HepG2 (cell line): Measurements from ENCODE around the gene SLC13A5. TPM values are rescaled to one million over a fixed set of nuclear protein-coding genes. Genes with fewer than 3 reads are reported as not detected.

ENCODE experiments used
- KLF12 ChIP-seq: sonication (generic); formaldehyde crosslinking; IDR thresholded peaks from 2 replicates; pipeline ENCODE4 v1.4.0; 2020; ENCODE audit warnings: missing genetic modification reagents, borderline replicate concordance
- NCOA1 ChIP-seq: sonication (generic); formaldehyde crosslinking; IDR thresholded peaks from 2 replicates; pipeline ENCODE4 v1.9.0; 2021; ENCODE audit warnings: missing genetic modification reagents
- NR2C2 ChIP-seq: sonication (generic); formaldehyde crosslinking; IDR thresholded peaks from 2 replicates; pipeline ENCODE4 v1.4.0; 2020; ENCODE audit warnings: missing genetic modification reagents, mild to moderate bottlenecking, moderate library complexity, borderline replicate concordance
- RFX5 ChIP-seq: IDR thresholded peaks from 2 replicates; pipeline ENCODE4 v1.6.1; 2011; ENCODE audit warnings: low read depth, low read length, improper control_type of control experiment
- RXRA ChIP-seq: sonication (generic); formaldehyde crosslinking; IDR thresholded peaks from 2 replicates; pipeline ENCODE4 v1.5.1; 2020; ENCODE audit warnings: missing genetic modification reagents
- SYNCRIP ChIP-seq: fragments of 200-400 bp; formaldehyde crosslinking; IDR thresholded peaks from 2 replicates; pipeline ENCODE4 v1.6.1; 2018; ENCODE audit warnings: mild to moderate bottlenecking, low read depth, low read length; ENCODE audit not compliant: insufficient read depth
- ZIK1 ChIP-seq: sonication (generic); formaldehyde crosslinking; IDR thresholded peaks from 2 replicates; pipeline ENCODE4 v1.5.0; 2020; ENCODE audit warnings: mild to moderate bottlenecking, low read depth, missing genetic modification reagents, borderline replicate concordance
- ZNF282 ChIP-seq: fragments of 450-650 bp; IDR thresholded peaks from 2 replicates; pipeline ENCODE4 v1.6.1; 2018; ENCODE audit not compliant: partially characterized antibody
- ZNF296 ChIP-seq: sonication (generic); formaldehyde crosslinking; conservative IDR thresholded peaks from 2 replicates; pipeline ENCODE4 v1.5.0; 2020; ENCODE audit warnings: mild to moderate bottlenecking, missing genetic modification reagents
- ZNF605 ChIP-seq: sonication (generic); formaldehyde crosslinking; IDR thresholded peaks from 2 replicates; pipeline ENCODE4 v1.8.0; 2022; ENCODE audit warnings: mild to moderate bottlenecking, missing genetic modification reagents
- ZNF7 ChIP-seq: IDR thresholded peaks from 2 replicates; pipeline ENCODE4 v1.6.1; 2016; ENCODE audit warnings: missing biosample characterization, missing genetic modification reagents
- ZNF776 ChIP-seq: sonication (generic); formaldehyde crosslinking; IDR thresholded peaks from 2 replicates; pipeline ENCODE4 v1.4.0; 2020; ENCODE audit warnings: mild to moderate bottlenecking, missing genetic modification reagents
- polyA plus RNA-seq, 8 experiments: library from polyadenylated mRNA; depleted of rRNA in 3 of 8; stranded (reverse) in 7 of 8; unstranded in 1 of 8; fragments of >200 nt; fragmentation: Illumina TruSeq in 4 of 8; extraction: Trizol in 4 of 8; gene quantifications; 2 replicates each; pipeline versions ENCODE4 v1.2.1 to v1.2.3, GENCODE V29; 2011 to 2016; ENCODE audit warnings: low read depth in 4 of 8, missing spikeins in 1 of 8, mixed read lengths in 1 of 8; ENCODE audit not compliant: insufficient read depth in 1 of 8
- total RNA-seq, 5 experiments: library from RNA; depleted of rRNA; stranded (reverse); fragments of >200 nt; fragmentation: Illumina TruSeq; extraction: Trizol; gene quantifications; 2 replicates each; pipeline ENCODE4 v1.2.3, GENCODE V29; 2016; ENCODE audit warnings: low read depth in 1 of 5
- TF ChIP-seq, protein P1 (sequence below): sonication (generic); formaldehyde crosslinking; IDR thresholded peaks from 2 replicates; pipeline ENCODE4 v1.5.0; 2020; ENCODE audit warnings: missing genetic modification reagents
- TF ChIP-seq, protein P2 (sequence below): sonication (generic); formaldehyde crosslinking; conservative IDR thresholded peaks from 2 replicates; pipeline ENCODE4 v1.8.0; 2022; ENCODE audit warnings: mild to moderate bottlenecking, moderate library complexity, missing genetic modification reagents
- TF ChIP-seq, protein P3 (sequence below): sonication (generic); formaldehyde crosslinking; IDR thresholded peaks from 2 replicates; pipeline ENCODE4 v1.8.1; 2023; ENCODE audit warnings: missing genetic modification reagents, inconsistent platforms, borderline replicate concordance
- TF ChIP-seq, protein P4 (sequence below): sonication (generic); formaldehyde crosslinking; IDR thresholded peaks from 2 replicates; pipeline ENCODE4 v1.5.0; 2020; ENCODE audit warnings: missing genetic modification reagents
- TF ChIP-seq, protein P5 (sequence below): sonication (generic); formaldehyde crosslinking; IDR thresholded peaks from 2 replicates; pipeline ENCODE4 v1.9.0; 2021; ENCODE audit warnings: mild to moderate bottlenecking, missing genetic modification reagents

The SLC13A5 gene
- total and polyA plus RNA-seq, 2 of the 13 experiments (the other 11 are each of a cell fraction or from before 2014, with no cell fraction given): 42.8 to 310 TPM

DNA sequence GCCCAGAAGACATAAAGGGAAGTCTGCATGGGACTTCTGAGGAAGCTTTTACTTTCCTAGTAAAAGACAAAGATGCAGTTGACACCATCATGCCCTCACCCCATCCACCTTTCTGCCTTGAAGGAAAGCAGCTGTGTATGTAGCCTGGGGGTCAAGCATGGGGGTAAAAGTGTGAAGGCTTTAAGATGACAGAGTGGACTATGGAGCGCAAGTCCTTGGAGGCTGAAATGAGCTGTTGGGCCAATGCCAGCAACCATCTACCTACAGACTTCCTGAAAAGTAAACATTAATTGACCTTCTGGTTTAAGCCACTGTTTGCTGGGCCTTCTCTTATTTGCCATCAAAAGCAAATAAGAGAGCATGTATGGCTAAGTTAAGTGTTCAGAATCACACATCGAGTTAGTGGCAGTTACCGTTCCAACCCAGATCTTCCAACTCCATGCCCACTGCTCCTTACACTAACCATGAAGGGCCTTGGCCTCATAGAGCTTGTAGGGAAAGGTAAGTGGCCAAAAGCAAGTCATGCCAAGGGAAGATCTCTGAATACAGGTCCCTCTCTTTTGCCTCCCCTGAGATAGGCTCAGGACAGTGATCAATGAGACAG lies 30.0 kb downstream of the SLC13A5 start (continued):
- TF ChIP-seq, protein P1, sequence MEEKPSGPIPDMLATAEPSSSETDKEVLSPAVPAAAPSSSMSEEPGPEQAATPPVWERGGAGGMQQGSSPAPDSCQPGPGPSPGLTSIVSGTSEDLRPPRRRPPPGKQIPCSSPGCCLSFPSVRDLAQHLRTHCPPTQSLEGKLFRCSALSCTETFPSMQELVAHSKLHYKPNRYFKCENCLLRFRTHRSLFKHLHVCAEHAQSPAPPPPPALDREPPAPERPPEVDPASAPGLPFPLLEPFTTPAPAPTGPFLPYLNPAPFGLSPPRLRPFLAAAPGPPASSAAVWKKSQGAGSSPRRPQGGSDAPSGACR (CRISPR knock-in tag): peak; percentile 46; the same call in 1 of the 2 replicates
- no peak for TF ChIP-seq ZNF282
- TF ChIP-seq, protein P2, sequence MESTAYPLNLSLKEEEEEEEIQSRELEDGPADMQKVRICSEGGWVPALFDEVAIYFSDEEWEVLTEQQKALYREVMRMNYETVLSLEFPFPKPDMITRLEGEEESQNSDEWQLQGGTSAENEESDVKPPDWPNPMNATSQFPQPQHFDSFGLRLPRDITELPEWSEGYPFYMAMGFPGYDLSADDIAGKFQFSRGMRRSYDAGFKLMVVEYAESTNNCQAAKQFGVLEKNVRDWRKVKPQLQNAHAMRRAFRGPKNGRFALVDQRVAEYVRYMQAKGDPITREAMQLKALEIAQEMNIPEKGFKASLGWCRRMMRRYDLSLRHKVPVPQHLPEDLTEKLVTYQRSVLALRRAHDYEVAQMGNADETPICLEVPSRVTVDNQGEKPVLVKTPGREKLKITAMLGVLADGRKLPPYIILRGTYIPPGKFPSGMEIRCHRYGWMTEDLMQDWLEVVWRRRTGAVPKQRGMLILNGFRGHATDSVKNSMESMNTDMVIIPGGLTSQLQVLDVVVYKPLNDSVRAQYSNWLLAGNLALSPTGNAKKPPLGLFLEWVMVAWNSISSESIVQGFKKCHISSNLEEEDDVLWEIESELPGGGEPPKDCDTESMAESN: 0 out of 2 replicates have a peak, but pooled peaks have one; percentile 60
- no peak for TF ChIP-seq ZIK1 (CRISPR knock-in tag)
- TF ChIP-seq NCOA1 (CRISPR knock-in tag): peak; percentile 53; the same call in 1 of the 2 replicates
- TF ChIP-seq KLF12: no peak
- no peak; the same call in 1 of the 2 replicates for TF ChIP-seq RXRA
- no peak for TF ChIP-seq ZNF7 (CRISPR knock-in tag)
- TF ChIP-seq, protein P3, sequence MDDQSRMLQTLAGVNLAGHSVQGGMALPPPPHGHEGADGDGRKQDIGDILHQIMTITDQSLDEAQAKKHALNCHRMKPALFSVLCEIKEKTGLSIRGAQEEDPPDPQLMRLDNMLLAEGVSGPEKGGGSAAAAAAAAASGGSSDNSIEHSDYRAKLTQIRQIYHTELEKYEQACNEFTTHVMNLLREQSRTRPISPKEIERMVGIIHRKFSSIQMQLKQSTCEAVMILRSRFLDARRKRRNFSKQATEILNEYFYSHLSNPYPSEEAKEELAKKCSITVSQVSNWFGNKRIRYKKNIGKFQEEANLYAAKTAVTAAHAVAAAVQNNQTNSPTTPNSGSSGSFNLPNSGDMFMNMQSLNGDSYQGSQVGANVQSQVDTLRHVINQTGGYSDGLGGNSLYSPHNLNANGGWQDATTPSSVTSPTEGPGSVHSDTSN (CRISPR knock-in tag): no peak
- TF ChIP-seq SYNCRIP: no peak
- TF ChIP-seq, protein P4, sequence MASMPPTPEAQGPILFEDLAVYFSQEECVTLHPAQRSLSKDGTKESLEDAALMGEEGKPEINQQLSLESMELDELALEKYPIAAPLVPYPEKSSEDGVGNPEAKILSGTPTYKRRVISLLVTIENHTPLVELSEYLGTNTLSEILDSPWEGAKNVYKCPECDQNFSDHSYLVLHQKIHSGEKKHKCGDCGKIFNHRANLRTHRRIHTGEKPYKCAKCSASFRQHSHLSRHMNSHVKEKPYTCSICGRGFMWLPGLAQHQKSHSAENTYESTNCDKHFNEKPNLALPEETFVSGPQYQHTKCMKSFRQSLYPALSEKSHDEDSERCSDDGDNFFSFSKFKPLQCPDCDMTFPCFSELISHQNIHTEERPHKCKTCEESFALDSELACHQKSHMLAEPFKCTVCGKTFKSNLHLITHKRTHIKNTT (CRISPR knock-in tag): no peak
- no peak for TF ChIP-seq RFX5
- 0 out of 2 replicates have a peak, but pooled peaks have one; percentile 16 for TF ChIP-seq NR2C2 (CRISPR knock-in tag)
- TF ChIP-seq, protein P5, sequence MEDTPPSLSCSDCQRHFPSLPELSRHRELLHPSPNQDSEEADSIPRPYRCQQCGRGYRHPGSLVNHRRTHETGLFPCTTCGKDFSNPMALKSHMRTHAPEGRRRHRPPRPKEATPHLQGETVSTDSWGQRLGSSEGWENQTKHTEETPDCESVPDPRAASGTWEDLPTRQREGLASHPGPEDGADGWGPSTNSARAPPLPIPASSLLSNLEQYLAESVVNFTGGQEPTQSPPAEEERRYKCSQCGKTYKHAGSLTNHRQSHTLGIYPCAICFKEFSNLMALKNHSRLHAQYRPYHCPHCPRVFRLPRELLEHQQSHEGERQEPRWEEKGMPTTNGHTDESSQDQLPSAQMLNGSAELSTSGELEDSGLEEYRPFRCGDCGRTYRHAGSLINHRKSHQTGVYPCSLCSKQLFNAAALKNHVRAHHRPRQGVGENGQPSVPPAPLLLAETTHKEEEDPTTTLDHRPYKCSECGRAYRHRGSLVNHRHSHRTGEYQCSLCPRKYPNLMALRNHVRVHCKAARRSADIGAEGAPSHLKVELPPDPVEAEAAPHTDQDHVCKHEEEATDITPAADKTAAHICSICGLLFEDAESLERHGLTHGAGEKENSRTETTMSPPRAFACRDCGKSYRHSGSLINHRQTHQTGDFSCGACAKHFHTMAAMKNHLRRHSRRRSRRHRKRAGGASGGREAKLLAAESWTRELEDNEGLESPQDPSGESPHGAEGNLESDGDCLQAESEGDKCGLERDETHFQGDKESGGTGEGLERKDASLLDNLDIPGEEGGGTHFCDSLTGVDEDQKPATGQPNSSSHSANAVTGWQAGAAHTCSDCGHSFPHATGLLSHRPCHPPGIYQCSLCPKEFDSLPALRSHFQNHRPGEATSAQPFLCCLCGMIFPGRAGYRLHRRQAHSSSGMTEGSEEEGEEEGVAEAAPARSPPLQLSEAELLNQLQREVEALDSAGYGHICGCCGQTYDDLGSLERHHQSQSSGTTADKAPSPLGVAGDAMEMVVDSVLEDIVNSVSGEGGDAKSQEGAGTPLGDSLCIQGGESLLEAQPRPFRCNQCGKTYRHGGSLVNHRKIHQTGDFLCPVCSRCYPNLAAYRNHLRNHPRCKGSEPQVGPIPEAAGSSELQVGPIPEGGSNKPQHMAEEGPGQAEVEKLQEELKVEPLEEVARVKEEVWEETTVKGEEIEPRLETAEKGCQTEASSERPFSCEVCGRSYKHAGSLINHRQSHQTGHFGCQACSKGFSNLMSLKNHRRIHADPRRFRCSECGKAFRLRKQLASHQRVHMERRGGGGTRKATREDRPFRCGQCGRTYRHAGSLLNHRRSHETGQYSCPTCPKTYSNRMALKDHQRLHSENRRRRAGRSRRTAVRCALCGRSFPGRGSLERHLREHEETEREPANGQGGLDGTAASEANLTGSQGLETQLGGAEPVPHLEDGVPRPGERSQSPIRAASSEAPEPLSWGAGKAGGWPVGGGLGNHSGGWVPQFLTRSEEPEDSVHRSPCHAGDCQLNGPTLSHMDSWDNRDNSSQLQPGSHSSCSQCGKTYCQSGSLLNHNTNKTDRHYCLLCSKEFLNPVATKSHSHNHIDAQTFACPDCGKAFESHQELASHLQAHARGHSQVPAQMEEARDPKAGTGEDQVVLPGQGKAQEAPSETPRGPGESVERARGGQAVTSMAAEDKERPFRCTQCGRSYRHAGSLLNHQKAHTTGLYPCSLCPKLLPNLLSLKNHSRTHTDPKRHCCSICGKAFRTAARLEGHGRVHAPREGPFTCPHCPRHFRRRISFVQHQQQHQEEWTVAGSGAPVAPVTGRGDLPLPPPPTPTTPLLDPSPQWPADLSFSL: no peak
- TF ChIP-seq ZNF776: no peak
- TF ChIP-seq ZNF296 (CRISPR knock-in tag): no peak
- TF ChIP-seq ZNF605 (CRISPR knock-in tag): 0 out of 2 replicates have a peak, but pooled peaks have one; percentile 40
